HG02763 (cell line): Measurements from ENCODE around the gene ABCG1.

Experiments used
- ATAC-seq: cut with Tn5 transposase; IDR thresholded peaks from one replicate; pipeline ENCODE4 v1.9.1; 2021; ENCODE audit warnings: mild to moderate bottlenecking, moderate library complexity; ENCODE audit not compliant: unreplicated experiment

The ABCG1 gene

GRCh38 chr21:42317826-42318746 lies 99.1 kb downstream of the ABCG1 start:
- ATAC-seq: no peak

GRCh38 chr21:42319376-42319775 lies 100.4 kb downstream of the ABCG1 start:
- ATAC-seq: no peak

DNA sequence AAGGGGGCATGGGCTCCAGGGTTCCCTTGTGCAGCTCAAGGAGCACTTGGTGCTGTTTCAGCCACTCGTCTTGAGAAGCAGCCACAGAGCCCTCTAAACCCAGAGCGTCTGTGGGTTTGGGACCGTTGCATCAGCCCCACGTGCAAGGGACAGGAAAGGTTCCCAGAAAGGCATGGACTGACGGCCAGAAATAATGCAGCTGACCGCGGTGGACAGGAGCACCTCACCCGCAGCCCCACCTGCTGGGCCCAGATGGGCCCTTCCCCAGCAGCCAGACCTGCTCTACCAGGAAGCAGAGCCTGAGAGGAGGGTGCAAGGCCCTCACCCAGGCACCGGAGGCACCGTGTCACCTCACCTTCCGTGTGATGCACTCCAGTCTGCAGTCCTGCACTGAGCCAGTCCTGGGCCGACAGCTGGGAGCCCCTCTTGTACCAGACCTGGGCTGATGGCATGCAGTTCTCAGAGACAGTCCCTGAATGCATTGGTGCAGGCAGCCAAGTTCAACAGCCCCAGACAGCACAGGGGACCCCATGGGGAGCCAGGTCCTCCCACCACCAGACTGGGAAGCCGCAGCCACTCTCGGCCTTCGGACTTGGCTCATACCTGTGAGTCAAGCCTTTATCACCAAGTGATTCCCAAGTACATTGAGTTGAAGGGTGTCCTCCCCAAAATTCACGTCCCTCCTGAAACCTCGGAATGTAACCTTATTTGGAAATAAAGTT lies 101.1 kb downstream of the ABCG1 start:
- ATAC-seq: no peak

DNA sequence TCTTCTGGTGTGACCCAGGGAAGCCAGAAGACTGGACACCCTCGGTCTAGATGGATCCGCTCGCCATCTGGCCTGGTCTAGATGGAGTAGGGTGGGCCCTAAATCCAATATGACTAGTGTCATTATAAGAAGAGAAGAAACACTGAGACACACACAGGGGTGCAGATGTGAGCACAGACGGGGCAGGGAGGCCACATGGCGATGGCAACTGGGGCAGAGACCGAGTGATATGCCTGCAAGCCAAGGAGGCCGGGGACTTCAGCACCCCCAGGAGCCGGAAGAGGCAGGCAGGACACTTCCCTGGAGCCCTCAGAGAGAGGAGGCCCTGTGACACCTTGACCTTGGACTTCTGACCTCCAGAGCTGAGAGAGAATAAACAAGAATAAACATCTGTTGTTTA lies 101.9 kb downstream of the ABCG1 start:
- no peak for ATAC-seq

- no peak for ATAC-seq
Observed at GRCh38 chr21:42321231-42321630, 102.3 kb downstream of the ABCG1 start.

GRCh38 chr21:42321845-42322244 lies 102.9 kb downstream of the ABCG1 start:
- no peak for ATAC-seq

- no peak for ATAC-seq
Observed at GRCh38 chr21:42324896-42325295, 106.0 kb downstream of the ABCG1 start.

- ATAC-seq: no peak
Observed at GRCh38 chr21:42330380-42331371, 111.7 kb downstream of the ABCG1 start.

DNA sequence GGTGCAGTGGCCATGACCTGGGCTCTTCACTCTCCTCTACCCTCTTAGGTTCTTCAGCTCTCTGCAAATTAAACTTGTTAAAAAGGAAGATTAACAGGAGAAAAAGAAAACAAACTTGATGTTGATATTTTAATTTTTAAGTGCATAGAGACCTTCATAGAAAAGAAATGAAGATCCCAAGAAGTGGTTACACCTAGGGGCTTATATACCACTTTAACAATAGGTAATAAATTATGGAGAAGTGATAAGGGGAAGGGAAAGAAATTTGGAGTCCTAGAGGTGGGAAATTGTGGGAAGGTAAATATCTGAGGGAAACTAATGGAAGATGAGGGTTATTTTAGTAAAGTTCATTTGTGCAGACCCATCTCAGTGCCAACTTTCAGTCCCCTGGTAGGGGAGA lies 112.7 kb downstream of the ABCG1 start:
- ATAC-seq: no peak

DNA sequence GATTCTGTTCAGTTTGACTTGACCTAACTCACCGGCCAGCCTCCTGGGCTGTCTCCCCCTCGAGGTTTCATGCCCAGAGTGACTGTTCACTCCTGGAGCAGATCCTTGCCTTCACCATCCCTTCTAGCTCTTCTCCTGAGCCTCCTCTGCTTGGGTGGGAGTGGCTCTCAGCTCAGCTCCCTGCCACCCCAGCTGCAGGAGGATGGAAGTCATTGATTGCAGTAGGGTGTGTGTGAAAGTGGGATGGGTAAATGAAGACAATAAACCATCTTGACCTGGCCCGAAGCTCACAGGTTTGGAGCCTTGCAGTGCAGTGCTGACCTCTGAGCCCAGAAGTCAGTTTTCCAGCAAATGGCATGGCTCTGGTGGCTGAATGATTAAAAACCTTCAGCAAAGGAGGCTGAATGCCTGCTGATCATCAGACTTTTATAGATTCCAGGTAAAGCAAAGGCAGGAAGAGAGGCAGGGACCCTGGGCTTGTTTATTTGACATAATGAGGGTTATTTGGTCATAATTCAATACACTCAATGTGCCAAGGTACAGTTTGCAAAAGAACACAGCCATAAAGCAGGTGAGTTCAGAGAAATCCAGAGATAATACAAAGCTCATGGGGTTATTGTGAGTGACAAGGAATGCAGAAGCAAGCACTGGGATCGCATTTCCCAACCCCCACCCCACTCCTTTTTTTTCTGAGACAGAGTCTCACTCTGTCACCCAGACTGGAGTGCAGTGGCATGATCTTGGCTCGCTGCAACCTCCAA lies 113.8 kb downstream of the ABCG1 start:
- no peak for ATAC-seq

DNA sequence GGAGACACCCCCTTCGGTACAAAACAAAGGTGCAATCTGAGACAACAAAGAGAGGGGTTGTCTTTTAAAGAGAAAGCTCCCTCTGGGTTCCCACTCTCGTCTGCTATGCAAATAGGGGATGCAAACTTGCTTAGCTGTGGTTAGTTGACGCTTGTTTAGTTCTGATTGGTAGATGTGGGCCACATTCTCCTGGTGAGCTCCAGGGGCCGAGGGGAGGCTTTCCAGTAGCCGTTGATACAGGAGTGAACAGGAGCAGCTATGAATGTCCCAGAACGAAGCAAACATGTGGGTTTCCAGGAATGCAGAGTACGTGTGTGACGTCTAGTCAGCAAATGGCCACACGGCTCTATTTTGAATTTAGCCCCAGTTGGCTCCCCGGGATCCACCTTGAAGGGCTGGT lies 117.1 kb downstream of the ABCG1 start:
- ATAC-seq: no peak

- no peak for ATAC-seq
Observed at GRCh38 chr21:42337276-42337675, 118.3 kb downstream of the ABCG1 start.

DNA sequence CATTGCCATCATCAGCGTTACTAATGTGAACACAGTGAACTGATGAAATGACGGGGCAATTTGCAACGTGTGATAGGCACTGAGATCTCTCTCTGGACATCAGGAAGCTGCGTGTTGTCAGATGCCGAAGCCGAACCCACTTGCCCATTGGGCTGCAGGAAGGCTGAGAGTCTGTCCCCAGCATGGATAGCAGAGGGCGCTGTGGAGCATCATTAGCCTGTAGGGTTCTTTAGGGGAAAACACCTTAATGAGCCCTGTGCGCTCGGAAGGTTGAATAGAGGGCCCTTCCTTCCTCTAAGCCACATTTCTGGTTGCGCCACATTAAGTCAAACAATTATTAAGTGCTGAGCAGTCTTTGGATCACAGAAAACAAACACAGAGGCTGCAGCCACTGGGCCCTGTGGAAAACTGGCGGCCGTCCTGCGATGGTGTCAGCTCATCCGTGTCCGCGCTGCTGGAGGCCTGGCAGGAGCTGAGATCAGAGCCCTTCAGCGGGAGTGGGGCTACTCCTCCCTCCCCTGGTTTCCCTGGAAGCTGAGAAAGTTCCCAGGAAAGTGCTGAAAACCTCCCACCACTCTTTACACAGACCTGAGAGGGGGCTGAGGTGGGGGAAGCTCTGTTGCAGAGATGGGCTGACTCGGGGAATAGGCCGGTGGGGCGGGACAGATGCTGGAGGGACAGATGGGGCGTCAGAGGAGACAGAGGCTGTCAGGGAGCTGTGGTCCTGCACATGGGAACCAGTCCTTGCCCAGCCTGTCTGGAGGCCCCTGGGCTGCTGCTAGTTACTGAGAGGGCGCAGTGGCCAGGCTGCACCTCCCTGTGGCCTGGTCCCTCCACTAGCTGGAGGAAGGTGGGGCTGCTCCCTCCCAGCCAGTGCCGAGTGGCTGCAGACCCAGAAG lies 119.1 kb downstream of the ABCG1 start:
- ATAC-seq: no peak

DNA sequence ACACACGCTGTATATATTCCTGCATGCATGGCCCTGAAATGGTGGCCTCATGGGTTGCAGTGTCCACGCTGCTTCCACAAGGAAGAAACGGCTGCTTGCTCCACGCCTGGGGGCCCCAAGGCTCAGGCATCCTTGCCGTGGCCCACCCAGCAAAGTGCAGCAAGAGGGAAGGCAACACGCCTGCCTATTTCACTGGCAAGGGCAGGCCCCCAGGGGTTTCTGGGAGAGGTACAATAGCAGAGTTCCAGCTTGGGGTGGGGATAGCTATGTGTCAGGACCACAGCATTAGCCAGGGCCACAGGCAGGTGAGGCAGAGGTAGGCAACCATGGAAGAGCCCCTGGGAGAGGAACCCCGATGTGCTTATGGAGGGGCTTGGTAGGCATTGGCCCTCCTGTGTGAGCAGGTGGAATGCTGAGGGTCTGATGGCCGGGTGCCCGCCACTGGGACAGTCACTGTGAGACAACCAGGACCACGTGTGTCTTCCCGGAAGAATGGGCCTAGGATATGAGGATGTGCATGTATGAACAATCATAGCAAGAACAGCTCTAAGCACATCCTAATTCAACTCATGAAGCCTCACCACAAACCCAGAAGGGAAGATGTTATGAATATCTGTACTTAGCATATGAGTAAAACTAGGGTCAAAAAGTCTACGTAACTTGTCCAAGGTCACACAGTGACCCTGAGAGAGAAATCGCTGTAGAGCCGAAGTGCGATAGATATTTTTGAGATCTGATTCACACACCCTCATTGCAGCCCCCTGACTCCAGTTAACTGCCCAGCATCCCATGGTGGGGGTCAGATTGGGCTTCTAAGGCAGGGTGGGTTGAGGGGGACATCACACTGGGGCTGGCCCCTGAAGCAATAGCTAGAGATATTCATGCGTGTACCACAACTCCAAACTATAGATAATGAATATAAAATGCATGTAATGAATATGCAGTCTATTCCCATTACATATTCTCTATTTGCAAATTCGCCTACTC lies 120.1 kb downstream of the ABCG1 start:
- no peak for ATAC-seq

DNA sequence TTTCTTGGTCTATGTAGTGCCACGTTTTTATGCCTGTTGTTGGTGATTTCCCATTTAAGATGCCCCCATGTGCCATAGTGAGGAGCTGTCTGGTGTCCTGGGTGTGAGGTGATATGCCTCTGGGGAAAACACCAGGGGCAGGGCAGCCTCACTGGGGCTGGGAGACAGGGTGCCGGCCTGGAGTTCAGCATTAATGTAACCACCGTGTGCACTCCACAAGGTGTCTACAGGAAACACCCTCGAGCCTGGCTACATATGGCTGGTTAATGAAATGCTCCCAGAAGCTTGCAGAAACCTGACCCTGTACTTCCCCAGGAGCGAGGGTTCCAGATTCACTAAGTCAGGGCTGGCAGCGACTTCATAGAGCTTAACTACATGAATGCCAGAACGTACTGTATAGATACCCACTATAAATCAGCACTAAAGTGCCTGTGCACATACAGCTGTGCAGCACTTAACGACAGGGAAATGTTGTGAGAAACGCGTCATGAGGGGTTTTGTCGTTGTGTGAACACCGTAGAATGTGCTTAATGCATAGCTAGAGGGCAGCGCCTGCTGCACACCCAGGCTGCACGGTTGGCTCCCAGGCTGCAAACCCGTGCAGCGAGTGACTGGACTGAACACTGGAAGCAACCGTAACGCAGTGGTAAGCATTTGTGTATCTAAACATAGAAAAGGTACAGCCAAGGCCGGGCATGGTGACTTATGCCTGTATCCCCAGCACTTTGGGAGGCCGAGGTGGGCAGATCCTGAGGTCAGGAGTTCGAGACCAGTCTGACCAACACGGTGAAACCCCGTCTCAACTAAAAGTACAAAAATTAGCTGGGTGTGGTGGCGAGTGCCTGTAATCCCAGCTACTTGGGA lies 121.5 kb downstream of the ABCG1 start:
- no peak for ATAC-seq

- ATAC-seq: no peak
Observed at GRCh38 chr21:42341776-42342542, 123.0 kb downstream of the ABCG1 start.
